GM21367 (cell line): ENCODE results near the gene GALNT18.

ENCODE experiments used
- ATAC-seq: cut with Tn5 transposase; IDR thresholded peaks from one replicate; pipeline ENCODE4 v1.9.1; 2021; ENCODE audit not compliant: unreplicated experiment

Gene GALNT18

GRCh38 chr11:11441516-11441915 lies 180.3 kb downstream of the GALNT18 start:
- no peak for ATAC-seq

GRCh38 chr11:11441091-11441490 lies 180.7 kb downstream of the GALNT18 start:
- no peak for ATAC-seq

- no peak for ATAC-seq
Measured at GRCh38 chr11:11440144-11440543, 181.7 kb downstream of the GALNT18 start.

DNA sequence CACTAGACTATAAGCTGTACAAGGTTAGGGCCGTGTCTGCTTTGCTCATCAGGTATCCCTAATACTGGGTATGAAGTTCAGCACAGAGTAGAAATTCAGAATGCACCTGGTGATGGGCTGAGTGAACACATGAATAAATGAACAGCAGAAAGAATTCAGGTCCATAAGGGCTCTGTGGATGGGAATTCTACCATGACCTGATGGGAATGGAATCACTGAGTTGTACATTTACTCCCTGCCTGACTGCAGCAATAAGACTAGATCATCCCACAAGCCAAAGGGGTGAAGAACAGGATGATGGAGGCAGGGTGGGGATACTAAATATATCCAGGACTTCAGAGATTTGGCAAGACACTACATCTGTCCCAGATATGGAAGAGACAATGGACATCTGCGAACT lies 182.2 kb downstream of the GALNT18 start:
- no peak for ATAC-seq

DNA sequence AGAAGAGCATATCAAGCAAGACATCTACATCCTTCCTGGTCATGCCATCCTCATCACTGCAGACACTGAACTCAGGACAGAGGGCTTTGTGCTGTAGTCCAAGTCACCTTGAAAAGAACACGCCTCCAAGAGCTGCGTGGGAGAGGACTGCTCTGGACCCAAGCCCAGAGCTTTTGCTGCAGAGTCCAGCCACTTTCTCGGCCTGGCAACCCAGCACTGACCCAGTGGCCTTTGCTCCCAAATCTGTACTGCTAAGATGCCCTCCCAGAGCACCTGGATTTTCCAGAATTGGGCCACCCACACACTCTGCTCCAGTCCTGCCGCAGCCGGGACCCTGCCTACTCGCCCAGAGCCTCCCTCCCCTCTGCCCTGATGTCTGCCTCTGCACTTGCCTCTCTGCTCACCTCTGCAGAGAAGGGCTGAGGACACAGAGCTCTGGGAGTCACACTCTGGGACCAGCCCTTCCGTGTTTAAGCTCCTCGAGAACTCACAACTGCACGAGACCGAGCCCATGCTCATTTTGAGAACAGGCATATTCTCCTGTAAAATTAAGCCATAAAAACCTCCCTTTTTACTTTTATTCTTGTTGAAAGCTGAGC lies 185.0 kb downstream of the GALNT18 start:
- ATAC-seq: no peak

DNA sequence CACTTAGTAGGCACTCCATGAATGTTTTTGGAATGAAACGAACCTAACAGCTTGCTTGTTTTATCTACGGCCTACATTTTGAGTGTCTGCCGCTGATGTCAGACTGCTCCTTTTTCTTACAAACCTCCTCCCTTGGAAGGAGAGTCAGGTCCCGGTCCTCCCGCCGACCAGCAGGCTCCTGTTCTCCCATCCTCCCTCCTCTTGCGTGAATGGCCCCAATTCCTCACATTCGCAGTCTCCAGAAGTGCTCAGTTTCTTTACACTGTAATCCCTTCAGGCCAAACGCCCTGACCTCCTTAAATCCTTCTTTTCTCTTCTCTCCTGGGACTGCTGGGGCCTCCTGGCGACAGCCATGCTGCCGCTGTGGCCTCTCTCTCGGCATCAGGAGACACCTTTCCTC lies 186.2 kb downstream of the GALNT18 start:
- ATAC-seq: no peak

DNA sequence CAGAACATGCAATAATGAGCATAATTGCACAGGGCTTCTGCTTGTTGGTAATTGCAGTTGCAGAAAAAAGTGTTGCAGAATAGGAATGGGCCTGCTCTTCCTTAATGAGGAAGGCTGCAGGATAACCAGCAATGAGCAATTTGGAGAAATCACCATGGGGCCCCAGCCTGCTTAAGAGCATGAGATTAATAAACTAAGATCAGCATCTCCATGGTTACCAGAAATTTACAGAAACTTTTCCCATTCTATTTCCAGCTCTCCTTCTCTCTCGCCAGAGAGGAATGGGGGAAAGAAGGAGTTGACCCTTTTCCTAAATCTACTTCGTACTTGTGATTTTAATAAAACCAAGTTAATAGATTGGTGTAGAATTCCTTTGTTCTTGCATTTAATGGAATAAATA lies 187.8 kb downstream of the GALNT18 start:
- ATAC-seq: no peak

DNA sequence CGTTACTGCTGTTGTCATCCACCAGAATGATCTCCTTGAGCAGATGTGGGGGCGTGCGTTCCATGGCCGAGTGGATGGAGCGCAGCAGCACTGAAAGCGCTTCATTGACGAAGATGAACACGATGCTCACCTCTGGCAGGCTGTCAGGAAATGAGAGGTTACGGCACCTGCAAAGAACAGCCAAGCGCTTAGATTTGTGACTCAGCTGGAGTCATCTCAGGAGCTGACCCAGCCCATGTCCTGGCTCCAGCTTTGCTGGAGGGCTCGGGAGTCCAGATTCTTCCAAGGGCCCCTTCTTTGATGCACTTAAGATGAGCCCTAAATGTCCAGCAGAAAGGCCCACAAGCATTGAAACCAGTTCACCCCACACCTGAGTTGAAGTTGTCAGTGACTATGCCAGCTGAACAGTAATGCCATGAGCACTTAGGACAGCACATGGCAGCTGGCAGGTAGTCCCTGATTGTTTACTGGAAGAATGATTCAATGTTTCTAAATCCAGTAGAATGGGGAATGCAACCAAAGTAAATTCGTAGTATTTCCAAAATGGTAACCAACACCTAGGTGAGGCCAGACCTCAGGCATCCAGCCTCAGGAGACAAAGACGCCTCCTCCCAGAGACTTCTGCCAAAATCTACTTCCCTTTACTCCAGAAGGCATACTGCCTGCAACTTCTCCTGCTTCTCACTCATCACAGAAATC lies 189.0 kb downstream of the GALNT18 start:
- ATAC-seq: no peak

GRCh38 chr11:11430431-11430830 lies 191.4 kb downstream of the GALNT18 start:
- no peak for ATAC-seq

DNA sequence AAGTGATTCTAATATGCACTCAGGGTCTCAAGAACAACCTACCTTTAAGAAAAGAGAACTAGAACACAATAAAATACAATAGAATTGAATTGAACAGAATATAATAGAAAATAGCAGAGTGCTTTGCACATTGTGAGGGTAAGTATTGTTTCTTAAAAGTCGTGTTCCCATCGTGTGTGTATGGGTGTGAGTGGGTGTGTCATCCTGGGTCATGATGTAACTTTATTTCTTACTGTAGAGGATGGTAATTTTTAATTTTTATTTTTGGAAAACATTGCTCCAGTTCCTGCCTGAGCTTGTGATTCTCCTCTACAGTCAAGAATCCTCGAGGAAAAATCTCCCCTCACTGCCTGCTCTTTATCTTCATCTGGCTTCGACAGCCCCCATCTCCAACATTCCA lies 193.1 kb downstream of the GALNT18 start:
- no peak for ATAC-seq

DNA sequence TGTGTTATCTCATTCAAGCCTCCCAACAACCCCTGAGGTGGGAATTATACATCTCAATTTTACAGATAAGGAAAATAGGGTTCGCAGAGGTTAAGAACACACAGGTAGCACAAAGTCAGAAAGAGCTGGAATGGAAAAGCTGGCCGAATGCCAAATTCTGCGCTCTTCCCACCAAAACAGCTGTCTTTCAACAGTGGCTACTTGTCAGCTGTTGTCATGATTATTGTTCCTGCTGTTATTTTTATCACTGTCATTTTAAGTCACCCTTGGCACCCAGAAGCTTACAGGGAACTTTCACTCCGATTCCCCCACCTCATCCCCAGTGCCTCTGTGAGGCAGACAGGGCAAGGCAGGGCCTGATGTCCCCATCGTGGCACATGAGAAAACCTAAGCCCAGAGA lies 194.3 kb downstream of the GALNT18 start:
- ATAC-seq: no peak

GRCh38 chr11:11427140-11427539 lies 194.7 kb downstream of the GALNT18 start:
- no peak for ATAC-seq

DNA sequence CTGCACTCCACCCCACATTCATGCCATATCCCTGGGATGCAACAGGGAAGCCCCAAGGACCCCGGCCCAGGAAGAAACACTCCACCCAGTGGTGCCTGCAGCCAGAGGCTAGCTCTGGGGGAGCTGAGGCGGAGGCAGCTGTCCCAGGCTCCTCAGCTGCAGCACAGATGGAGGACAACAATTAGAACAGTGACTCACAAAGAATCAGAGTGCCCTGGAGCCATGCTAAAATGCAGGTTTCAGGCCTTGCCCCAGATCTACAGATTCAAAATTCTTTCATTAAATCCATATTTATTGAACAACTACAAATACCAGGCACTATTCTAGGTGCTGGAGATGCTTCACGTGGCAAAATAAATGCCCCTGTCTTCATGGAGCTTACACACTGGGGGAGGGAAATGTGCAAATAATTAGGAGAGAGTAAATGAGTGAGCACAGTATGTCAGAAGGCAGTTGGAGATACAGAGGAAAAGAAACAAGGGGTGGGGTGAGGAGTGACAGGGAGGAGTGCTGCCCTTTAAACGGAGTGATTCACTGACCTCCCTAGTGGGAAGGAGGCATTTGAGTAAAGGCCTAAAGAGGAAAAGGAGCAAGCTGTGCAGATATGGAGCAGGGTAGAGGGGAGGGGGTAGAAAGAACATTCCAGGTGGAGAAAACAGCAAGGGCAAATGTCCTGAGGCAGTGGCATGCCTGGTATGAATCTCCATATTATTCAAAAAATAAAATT lies 195.4 kb downstream of the GALNT18 start:
- ATAC-seq: no peak

- ATAC-seq: no peak
Measured at GRCh38 chr11:11425806-11426205, 196.0 kb downstream of the GALNT18 start.

GRCh38 chr11:11424688-11425087 lies 197.1 kb downstream of the GALNT18 start:
- no peak for ATAC-seq

GRCh38 chr11:11422411-11423128 lies 199.2 kb downstream of the GALNT18 start:
- ATAC-seq: no peak

- ATAC-seq: no peak
Measured at GRCh38 chr11:11421509-11421908, 200.3 kb downstream of the GALNT18 start.

GRCh38 chr11:11420899-11421285 lies 200.9 kb downstream of the GALNT18 start:
- ATAC-seq: no peak

GRCh38 chr11:11420191-11420898 lies 201.5 kb downstream of the GALNT18 start:
- no peak for ATAC-seq

- no peak for ATAC-seq
Measured at GRCh38 chr11:11419747-11420146, 202.1 kb downstream of the GALNT18 start.

- ATAC-seq: no peak
Measured at GRCh38 chr11:11416917-11417316, 204.9 kb downstream of the GALNT18 start.
